ENCODE results near the gene MLC1.

MLC1 gene

GRCh38 chr22:50014053-50014501 is 71.1 kb downstream of the MLC1 start:
- DNase-seq, result no peak

- peak; percentile 4 for DNase-seq
These were observed 72.7 kb downstream of the MLC1 start, which contains the start of gene IL17REL for GRCh38 chr22:50012211-50013181. TSS of gene IL17REL (minus strand) at chr22:50012765. CDS start at chr22:50012646, 119 bp downstream.

- no peak for DNase-seq
These were observed 73.6 kb downstream of the MLC1 start for GRCh38 chr22:50011447-50012210.

GRCh38 chr22:50010676-50011446 is 74.4 kb downstream of the MLC1 start:
- DNase-seq, result no peak

- DNase-seq, result no peak
These were observed 75.2 kb downstream of the MLC1 start for GRCh38 chr22:50009765-50010675.
